Measurements from ENCODE around the gene ZNF22.

Gene ZNF22

DNA sequence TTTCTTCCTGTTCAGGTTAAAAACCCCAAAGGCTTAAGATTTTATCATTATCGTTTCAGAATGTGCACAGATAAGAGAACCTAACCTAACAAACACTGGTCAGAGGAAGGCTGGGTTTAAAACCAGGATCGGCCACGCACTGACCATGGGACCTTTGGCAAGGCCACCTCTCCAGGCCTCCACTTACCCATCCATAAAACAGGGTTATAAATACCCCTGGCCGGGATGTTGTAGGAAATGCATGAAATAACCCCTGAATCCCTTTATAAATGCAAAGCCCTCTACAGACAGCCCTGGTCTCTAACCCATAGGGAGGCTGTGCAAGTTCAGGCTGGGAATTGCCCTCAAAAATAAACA is 22.5 kb upstream of the ZNF22 start:
- DNase-seq = no peak

DNA sequence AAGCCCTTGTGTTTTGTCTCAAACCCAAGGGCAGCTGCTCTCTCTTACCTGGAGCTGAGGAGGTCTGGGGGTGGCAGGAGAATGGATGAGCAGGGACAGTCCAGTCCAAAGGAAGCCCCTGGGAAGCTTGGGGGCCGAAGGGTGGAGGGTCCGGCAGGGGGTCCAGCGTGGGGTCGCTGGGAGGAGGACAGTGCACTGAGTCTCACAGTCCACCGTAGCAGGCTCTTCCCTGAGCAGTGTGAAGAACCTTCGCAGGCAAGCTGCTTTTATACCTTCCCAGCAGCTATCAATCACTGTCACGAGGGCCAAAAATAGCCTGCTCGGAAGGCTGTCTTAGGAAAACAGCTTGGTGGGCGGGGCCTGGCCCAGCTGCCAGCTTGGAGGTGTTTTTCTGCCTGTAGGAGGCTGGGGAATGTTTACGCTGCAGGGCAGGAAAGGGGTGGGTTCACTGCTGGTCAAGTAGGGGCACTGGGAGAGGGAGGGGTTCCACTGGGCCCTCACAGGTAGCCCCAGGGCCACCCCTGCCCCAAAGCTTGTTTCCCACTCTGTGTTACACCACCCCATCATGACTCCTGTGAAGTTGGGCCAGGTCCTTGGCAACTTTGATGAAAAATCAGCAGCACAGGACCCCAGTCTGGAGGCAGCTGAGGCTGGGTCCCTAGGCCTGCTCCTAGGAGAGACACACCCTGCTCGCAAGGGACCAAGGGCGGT is 22.0 kb upstream of the ZNF22 start, which contains the start of gene DEPP1:
Gene DEPP1 (minus strand): TSS at position 240 of the 711 bp plus-strand sequence. CDS start 779 bp downstream, outside the sequence.
- peak; percentile 29 to 72 for DNase-seq

- DNase-seq = no peak
Observed at GRCh38 chr10:44979281-44980191, 21.2 kb upstream of the ZNF22 start.

DNA sequence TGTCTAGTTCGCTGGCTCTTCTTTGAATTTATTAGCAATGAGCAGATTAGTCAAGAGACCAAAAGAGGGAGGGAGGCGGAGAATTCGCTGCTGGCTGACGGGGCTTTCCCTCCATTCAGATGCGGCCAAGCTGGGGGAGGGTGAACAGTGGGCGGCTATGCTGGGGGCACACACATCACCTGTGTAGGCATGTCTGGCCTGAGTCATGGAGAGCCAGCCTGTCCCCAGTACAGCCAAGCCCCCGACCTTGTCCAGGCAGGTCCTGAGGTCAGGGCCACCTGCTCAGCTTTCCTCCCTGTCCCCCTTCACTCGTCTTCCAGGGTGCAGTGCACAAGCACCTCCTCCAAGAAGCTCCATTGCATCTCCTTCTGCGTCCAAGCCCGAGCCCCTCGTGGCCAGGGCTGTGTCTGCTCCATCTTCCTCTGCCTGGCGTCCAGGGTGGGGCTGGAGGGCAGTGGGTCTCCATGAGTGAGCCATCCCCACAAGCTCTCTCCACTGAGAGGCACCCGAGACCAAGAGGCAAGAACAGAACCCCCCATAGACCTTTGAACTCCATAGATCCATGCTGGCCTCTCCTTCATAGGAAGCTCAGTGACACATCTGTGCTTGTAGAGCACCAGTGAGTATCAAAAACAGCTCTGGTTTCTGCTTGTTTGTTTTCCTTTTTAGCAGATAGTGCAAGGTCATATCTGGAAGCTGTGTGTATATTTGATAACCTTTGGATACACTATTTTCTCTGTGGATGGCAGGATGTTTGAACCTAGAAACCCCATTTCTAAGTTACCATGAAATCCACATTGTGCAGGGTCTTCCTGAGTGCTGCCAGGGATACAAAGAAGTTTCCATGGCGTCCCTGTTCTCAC is 20.2 kb upstream of the ZNF22 start:
- no peak for DNase-seq

DNA sequence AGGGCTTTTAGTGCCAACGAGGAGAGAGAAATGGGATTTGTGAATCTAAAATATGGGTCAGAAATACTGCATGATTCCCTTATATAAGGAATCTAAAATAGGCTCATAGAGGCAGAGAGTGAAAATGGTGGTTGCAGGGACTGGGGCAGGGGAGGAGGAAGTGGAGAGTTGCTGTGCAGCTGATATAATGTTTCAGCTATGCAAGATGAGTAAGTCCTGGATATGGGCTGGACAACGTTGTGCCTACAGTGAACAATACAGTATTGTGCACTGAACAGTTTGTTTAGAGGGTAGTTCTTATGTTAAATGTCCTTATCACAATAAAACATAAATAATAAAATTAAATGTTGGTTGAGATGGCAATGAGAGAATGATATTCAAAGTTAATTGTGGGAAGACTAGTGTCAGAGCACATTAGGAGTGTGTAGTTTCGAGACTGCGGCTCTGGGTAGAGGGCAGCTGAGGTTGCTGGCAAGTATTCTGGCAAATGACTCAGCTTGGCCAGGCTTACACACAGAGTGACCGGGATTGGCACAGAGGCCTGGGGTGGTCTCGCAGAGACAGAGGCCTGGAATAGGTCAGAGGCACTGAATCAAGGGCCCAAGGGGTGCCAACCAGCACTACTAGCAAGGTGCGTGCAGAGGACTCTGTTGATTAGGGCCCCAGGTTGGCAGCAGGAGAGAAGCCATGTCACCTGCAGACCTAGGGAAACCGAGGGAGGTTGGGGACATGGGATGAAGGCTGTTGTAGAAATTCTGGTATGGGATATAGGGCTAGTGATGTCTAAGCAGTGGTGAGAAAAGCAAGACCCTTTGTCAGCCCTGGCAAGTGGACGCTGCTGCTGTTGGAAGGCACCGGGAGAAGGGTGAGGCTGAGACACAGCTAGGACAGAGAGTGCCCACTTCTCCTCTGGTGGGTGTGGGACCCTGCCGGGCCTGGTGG is 19.3 kb upstream of the ZNF22 start:
- DNase-seq = peak; percentile 28 to 85

DNA sequence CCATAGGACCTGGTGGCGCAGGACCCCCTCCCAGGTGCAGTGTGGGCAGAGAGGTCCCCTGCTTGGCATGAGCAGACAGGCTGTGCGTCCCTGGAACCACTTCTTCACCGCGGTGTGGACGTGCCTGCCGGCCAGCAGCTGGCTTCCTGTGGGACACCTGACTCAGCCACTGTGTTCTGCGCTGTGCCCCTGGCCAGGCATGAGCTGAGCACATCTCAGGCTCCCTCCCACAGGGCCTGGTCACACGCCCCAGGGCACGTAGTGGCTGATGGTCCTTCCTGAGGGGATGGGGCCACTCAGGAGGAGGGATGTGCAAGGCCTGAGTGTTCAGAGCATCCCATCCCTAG is 18.6 kb upstream of the ZNF22 start:
- no peak for DNase-seq

DNA sequence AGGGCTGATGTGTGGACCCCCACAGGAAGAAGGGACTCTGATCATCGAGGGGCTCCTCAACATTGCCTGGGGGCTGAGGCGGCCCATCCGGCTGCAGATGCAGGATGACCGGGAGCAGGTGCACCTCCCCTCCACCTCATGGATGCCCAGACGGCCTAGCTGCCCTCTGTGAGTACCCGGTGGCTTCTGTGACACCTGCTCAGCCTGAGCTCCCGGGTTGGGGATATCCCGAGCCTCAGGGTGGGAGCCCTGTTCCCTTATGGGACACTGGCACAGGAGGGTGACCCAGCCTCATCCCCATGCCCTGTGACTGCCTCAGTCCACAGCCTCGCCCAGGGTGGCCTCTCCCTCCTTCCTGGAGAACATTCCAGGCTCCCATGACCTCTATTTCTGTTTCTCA is 18.2 kb upstream of the ZNF22 start:
- no peak for DNase-seq

- no peak for DNase-seq
Observed at GRCh38 chr10:44983066-44983894, 17.4 kb upstream of the ZNF22 start.

DNA sequence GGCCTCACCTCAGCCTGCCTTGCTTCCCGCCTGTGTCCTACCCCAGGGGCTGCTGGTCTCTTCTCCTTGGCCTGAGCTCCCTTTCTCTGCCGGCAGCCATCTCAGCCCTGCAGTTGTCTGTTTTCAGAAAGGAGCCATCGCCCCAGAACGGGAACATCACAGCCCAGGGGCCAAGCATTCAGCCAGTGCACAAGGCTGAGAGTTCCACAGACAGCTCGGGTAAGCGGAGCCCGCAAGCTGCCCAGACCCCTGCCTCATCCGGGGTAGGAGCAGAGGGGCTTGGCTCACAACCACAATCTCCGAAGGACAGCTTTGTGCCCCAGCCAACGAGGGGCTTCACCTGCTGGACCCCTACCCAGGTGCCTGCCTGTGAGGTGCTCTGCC is 16.8 kb upstream of the ZNF22 start:
- DNase-seq = no peak

DNA sequence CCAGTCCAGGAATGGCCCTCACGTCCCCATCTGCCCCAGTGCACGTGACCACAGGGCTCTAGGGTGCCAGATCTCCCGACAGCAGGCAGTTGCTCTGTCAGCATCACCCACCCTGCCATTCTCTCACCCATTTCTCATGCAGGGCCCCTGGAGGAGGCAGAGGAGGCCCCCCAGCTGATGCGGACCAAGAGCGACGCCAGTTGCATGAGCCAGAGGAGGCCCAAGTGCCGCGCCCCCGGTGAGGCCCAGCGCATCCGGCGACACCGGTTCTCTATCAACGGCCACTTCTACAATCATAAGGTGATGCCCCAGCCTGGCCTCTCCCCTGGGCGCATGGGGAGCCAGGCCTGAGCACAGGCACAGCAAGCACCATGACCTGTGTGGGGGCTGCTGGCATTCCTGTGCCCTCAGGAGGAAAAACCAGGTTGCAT is 16.0 kb upstream of the ZNF22 start:
- DNase-seq = no peak

- DNase-seq = no peak
Observed at GRCh38 chr10:44985175-44985681, 15.5 kb upstream of the ZNF22 start.

GRCh38 chr10:44986179-44986578 is 14.5 kb upstream of the ZNF22 start:
- no peak for DNase-seq

GRCh38 chr10:44986670-44987069 is 14.1 kb upstream of the ZNF22 start:
- DNase-seq = no peak

GRCh38 chr10:44988957-44989585 is 11.7 kb upstream of the ZNF22 start:
- no peak for DNase-seq

- no peak for DNase-seq
Observed at GRCh38 chr10:44989597-44990301, 11.0 kb upstream of the ZNF22 start.

GRCh38 chr10:44990302-44990655 is 10.4 kb upstream of the ZNF22 start:
- DNase-seq = no peak

GRCh38 chr10:44990965-44991364 is 9.8 kb upstream of the ZNF22 start:
- DNase-seq = no peak

- DNase-seq = no peak
Observed at GRCh38 chr10:44991571-44991970, 9.2 kb upstream of the ZNF22 start.

GRCh38 chr10:44992070-44992731 is 8.5 kb upstream of the ZNF22 start:
- DNase-seq = no peak
